Measurements from ENCODE around the gene TIMM13.

Gene TIMM13

DNA sequence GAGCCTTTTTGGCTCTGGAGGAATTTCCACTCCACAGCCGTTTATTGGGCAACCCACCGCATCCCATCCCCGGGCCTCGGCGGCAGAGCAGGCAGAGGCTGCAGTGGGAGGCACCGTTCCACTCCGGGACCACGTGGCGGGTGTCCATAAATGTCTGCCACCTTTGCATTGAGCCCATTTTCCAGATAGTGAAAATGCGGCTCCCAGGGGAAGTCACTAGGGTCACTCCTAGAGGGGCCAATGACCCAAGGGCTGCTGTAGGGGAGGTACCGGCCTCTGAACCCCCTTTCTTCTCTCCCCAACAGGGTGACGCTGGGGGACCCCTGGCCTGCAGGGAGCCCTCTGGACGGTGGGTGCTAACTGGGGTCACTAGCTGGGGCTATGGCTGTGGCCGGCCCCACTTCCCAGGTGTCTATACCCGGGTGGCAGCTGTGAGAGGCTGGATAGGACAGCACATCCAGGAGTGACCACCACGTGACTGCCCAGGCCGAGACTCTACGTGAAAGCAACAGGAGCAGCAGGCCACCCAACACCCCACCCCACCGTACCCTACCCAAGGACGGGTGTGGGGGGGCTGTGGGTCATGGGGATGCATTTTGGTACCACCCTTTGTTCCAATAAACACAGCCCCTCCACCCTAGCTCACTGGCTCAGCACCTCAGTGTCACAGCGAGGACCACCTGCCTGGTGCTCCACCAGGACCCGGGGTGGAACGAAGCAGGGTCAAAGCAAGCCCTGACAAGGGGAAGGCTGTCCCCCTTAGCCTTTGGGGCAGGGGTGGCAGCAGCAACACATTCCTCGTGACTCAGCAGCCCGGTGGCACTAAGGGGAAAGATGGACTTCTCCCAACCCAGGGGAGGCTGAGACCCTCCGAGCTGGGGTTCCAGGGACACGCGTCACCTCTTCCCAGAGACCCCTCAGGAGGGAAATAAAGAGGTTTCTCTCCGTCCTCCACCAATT, 1.5 kb downstream of the TIMM13 start:
- no peak for DNase-seq (ENCODE audit: extremely low spot score)
- ChIA-PET POLR2A (no interaction called here), CTCF (interaction anchor here (1.1 to 1.7 kb wide), 2 partner anchors 28 to 211 kb away, joined by 3 read pairs; no protein-coding TSS in a partner anchor)
- TF ChIP-seq, protein P1, sequence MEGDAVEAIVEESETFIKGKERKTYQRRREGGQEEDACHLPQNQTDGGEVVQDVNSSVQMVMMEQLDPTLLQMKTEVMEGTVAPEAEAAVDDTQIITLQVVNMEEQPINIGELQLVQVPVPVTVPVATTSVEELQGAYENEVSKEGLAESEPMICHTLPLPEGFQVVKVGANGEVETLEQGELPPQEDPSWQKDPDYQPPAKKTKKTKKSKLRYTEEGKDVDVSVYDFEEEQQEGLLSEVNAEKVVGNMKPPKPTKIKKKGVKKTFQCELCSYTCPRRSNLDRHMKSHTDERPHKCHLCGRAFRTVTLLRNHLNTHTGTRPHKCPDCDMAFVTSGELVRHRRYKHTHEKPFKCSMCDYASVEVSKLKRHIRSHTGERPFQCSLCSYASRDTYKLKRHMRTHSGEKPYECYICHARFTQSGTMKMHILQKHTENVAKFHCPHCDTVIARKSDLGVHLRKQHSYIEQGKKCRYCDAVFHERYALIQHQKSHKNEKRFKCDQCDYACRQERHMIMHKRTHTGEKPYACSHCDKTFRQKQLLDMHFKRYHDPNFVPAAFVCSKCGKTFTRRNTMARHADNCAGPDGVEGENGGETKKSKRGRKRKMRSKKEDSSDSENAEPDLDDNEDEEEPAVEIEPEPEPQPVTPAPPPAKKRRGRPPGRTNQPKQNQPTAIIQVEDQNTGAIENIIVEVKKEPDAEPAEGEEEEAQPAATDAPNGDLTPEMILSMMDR (IDR thresholded peaks at IDR 0.05; ENCODE audit: control extremely low read depth, extremely low read depth, low read depth, missing control alignments) = no peak

DNA sequence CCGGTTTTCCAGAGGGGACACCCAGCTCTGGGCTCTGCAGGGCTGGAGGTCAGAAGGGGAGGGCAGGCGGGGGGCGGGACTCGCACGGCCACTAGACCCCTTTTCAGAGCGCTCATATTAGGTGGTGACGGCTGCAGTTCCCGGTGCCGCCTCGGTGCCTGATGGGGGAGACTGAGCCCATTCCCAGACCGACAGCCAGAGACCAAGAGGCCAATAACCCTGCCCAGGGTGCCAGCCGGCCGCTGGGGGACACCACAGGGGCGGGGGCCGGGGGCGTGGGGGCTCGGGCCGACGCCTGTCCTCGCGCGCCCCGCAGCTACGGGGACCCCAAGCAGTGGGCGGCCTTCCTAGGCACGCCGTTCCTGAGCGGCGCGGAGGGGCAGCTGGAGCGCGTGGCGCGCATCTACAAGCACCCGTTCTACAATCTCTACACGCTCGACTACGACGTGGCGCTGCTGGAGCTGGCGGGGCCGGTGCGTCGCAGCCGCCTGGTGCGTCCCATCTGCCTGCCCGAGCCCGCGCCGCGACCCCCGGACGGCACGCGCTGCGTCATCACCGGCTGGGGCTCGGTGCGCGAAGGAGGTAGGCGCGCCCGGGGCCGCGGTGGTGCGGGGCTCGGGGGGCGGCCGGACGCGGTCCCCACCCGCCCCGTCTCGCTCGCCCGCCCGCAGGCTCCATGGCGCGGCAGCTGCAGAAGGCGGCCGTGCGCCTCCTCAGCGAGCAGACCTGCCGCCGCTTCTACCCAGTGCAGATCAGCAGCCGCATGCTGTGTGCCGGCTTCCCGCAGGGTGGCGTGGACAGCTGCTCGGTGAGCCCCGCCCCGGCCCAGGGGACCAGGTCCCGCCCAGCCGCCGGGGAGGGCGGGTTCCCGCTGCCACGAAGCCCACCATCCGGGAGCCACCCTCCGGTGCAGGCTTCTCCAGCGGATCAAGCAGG, 2.4 kb downstream of the TIMM13 start:
- no peak for DNase-seq (ENCODE audit: extremely low spot score)
- TF ChIP-seq, protein P1 (IDR thresholded peaks at IDR 0.05; ENCODE audit: control extremely low read depth, extremely low read depth, low read depth, missing control alignments) = no peak
- CTCF ChIA-PET = interaction anchor here (1.7 kb wide), 1 partner anchor 29 kb away, joined by 3 read pairs; no protein-coding TSS in a partner anchor
- POLR2A ChIA-PET = interaction anchor here (0.7 kb wide), 1 partner anchor 273 kb away, joined by 7 read pairs; no protein-coding TSS in a partner anchor

DNA sequence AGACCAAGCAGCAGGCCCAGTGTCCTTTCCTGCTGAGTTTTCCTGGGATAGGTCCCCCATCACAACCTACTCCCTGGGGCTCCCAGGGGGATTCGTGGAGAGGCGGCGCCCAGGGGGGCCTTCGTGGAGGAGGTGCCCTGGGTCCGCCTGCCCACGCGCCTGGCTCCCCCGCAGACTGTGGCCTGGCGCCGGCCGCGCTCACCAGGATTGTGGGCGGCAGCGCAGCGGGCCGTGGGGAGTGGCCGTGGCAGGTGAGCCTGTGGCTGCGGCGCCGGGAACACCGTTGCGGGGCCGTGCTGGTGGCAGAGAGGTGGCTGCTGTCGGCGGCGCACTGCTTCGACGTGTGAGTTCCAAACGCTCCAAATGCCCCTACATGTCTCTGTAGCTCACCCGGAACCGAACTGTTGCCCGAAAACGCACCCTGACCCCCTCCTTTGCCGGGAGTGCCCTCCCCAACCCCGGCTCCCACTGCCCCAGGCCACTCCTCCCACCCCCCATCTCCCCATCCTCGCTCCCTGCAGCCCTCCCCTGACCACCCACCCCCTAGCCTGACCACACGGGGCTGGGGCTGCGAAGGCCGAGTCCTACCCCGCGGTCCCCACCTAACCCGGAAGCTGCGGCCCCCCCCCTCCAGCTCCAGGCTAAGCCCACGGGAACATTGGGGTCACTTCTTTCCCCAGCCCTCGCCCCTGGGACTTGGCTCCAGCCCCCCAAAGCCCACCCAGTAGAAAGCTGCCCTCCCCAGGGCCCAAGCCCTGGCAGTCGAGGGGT, 3.3 kb downstream of the TIMM13 start:
- DNase-seq (ENCODE audit: extremely low spot score) = no peak
- CTCF ChIA-PET = interaction anchor here (1.3 kb wide), 1 partner anchor 268 kb away, joined by 3 read pairs; no protein-coding TSS in a partner anchor
- POLR2A ChIA-PET = interaction anchor here (0.7 kb wide), 1 partner anchor 272 kb away, joined by 7 read pairs; no protein-coding TSS in a partner anchor
- TF ChIP-seq, protein P1 (IDR thresholded peaks at IDR 0.05; ENCODE audit: control extremely low read depth, extremely low read depth, low read depth, missing control alignments) = no peak

DNA sequence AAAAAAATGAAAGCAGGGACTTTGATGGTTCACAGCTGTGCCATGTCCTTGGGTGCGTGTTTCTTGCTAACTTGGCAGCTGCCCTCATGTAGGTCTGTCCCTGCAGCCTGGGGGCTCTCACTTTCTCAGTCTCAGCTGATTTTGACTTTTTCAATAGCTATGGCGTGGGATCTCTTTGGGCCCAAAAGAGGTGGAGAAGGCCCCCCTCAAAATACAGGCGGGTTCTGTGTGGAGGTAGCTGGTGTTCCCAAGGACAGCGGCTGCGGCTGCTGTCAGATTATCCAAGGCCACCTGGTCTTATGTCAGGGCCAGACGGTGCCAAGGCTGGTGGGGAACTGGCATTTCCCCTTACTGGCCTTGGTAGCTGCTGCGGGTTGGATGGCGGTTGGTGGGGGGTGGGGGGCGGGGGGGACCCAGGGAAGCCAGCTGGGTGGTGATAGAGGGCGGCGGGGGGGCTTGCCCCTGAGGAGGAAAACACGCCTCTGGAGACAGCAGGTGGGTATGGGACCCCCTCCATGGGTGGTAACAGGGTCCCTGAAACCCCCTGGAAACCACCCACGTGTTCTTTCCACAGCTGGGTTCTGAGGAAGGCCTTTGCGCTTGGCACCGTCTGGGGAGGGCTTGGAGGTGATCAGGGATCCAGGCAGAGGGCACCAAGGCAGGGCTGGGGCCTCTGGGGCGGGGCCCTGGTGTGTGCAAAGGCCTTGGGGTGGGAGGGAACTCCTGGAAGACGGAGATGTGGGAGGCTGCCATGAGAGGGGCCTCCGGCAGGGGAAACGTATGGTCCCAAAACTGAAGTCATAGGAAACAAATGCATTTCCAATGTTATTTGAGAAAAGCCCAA, 4.1 kb downstream of the TIMM13 start:
- TF ChIP-seq, protein P1 (IDR thresholded peaks at IDR 0.05; ENCODE audit: control extremely low read depth, extremely low read depth, low read depth, missing control alignments) = no peak
- no peak for DNase-seq (ENCODE audit: extremely low spot score)
- ChIA-PET CTCF (interaction anchor here (0.9 to 1.3 kb wide), 2 partner anchors 31 to 267 kb away, joined by 3 read pairs; no protein-coding TSS in a partner anchor), POLR2A (interaction anchor here (0.7 kb wide), 1 partner anchor 1530 kb away, joined by 3 read pairs; the partner anchor contains the start of gene RNU6-9)

DNA sequence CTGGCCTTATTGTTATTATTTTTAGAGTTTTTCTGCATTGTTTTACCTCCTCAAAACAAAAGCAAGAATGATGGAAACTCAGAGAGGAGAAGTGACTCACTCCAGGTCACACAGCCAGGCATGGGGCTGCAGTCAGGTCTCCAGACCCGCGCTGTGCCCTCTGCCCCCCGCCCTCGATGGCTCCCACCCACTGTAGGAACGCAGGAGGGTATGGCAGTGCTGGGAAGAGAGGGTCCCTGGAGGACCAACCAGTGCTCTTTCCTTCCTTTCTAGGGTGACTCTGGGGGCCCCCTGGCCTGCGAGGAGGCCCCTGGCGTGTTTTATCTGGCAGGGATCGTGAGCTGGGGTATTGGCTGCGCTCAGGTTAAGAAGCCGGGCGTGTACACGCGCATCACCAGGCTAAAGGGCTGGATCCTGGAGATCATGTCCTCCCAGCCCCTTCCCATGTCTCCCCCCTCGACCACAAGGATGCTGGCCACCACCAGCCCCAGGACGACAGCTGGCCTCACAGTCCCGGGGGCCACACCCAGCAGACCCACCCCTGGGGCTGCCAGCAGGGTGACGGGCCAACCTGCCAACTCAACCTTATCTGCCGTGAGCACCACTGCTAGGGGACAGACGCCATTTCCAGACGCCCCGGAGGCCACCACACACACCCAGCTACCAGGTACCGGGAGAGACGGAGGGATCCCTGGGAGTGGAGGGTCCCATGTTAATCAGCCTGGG, 5.6 kb downstream of the TIMM13 start:
- ChIA-PET POLR2A (no interaction called here), CTCF (interaction anchor here (1.0 to 1.2 kb wide), 2 partner anchors 29 to 251 kb away, joined by 3 read pairs; no protein-coding TSS in a partner anchor)
- TF ChIP-seq, protein P1 (IDR thresholded peaks at IDR 0.05; ENCODE audit: control extremely low read depth, extremely low read depth, low read depth, missing control alignments) = no peak
- DNase-seq (ENCODE audit: extremely low spot score) = no peak

All from GM10248 (cell line).